Measurements from ENCODE around the gene SHH. TPM values are rescaled to one million over a fixed set of nuclear protein-coding genes. Genes with fewer than 3 reads are reported as not detected.

Gene SHH
- total RNA-seq, 1 experiment from 2014 or later: 22.9 TPM

DNA sequence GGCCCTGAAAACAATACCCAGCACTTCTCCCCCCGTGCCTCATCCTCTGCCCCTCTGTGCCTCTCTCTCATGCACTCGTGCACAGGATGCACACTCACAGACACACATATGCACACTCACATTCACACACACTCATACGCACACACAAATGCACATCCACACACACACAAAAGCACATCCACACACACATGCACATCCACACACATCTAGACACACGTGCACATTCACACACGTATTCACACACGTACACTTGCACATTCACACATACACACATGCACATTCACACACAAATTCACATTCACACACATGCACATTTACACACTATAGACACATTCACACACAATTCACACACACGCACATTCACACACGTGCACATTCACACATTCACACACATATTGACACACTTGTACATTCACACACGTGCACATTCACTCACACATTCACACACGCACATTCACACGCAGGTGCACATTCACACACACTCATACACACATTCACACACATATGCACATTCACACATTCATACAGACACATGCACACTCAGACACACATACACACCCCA lies 19.2 kb downstream of the SHH start:
- intact Hi-C loops (cut with micrococcal nuclease; ENCODE audit: unreplicated experiment) (no loop called here), in situ Hi-C loops (cut with HindIII; ENCODE audit: low pct_unique_long_range_greater_than_20kb, low sequenced_read_pairs) (no loop called here)
- no peaks in the 10 kb centered on the region; the same call in 1 of the 2 replicates for H3K4me1 ChIP-seq (ENCODE audit: control insufficient read depth, insufficient read depth, low read length)
- CTCF ChIA-PET: no interaction called here
- no peaks in the 10 kb centered on the region for H3K9me3 ChIP-seq (ENCODE audit: control insufficient read depth, insufficient read depth, low read depth, low read length)
- no TSS peak for BruUV-seq (replicated peaks)
- no peaks in the 10 kb centered on the region for H3K36me3 ChIP-seq (ENCODE audit: control insufficient read depth, insufficient read depth, low read length)
- ATAC-seq (no peak), DNase-seq (ENCODE audit: low read depth, low spot score) (no peak)
- TF ChIP-seq, protein P1, sequence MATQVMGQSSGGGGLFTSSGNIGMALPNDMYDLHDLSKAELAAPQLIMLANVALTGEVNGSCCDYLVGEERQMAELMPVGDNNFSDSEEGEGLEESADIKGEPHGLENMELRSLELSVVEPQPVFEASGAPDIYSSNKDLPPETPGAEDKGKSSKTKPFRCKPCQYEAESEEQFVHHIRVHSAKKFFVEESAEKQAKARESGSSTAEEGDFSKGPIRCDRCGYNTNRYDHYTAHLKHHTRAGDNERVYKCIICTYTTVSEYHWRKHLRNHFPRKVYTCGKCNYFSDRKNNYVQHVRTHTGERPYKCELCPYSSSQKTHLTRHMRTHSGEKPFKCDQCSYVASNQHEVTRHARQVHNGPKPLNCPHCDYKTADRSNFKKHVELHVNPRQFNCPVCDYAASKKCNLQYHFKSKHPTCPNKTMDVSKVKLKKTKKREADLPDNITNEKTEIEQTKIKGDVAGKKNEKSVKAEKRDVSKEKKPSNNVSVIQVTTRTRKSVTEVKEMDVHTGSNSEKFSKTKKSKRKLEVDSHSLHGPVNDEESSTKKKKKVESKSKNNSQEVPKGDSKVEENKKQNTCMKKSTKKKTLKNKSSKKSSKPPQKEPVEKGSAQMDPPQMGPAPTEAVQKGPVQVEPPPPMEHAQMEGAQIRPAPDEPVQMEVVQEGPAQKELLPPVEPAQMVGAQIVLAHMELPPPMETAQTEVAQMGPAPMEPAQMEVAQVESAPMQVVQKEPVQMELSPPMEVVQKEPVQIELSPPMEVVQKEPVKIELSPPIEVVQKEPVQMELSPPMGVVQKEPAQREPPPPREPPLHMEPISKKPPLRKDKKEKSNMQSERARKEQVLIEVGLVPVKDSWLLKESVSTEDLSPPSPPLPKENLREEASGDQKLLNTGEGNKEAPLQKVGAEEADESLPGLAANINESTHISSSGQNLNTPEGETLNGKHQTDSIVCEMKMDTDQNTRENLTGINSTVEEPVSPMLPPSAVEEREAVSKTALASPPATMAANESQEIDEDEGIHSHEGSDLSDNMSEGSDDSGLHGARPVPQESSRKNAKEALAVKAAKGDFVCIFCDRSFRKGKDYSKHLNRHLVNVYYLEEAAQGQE (IDR thresholded peaks at IDR 0.05; ENCODE audit: insufficient read depth in 1 of 2, low read depth in 2 of 2, low read length in 1 of 2): no peak
- TF ChIP-seq, protein P2, sequence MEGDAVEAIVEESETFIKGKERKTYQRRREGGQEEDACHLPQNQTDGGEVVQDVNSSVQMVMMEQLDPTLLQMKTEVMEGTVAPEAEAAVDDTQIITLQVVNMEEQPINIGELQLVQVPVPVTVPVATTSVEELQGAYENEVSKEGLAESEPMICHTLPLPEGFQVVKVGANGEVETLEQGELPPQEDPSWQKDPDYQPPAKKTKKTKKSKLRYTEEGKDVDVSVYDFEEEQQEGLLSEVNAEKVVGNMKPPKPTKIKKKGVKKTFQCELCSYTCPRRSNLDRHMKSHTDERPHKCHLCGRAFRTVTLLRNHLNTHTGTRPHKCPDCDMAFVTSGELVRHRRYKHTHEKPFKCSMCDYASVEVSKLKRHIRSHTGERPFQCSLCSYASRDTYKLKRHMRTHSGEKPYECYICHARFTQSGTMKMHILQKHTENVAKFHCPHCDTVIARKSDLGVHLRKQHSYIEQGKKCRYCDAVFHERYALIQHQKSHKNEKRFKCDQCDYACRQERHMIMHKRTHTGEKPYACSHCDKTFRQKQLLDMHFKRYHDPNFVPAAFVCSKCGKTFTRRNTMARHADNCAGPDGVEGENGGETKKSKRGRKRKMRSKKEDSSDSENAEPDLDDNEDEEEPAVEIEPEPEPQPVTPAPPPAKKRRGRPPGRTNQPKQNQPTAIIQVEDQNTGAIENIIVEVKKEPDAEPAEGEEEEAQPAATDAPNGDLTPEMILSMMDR (IDR thresholded peaks at IDR 0.05): no peak
- TF ChIP-seq POLR2AphosphoS5 (IDR thresholded peaks at IDR 0.05; ENCODE audit: low read depth, low read length) (no peak), TCF7L2 (IDR thresholded peaks at IDR 0.05; ENCODE audit: low read depth, low read length) (no peak), SIN3A (IDR thresholded peaks at IDR 0.05; ENCODE audit: borderline replicate concordance, insufficient read depth, low read depth, low read length) (no peak)
- H3K27ac ChIP-seq (ENCODE audit: low read length): no peak overlapping the region
- no peak overlapping the region for H3K4me3 ChIP-seq (ENCODE audit: low read depth in 2 of 2, low read length in 2 of 2)
- H3K27me3 ChIP-seq (ENCODE audit: control insufficient read depth, insufficient read depth, low read length): no peaks in the 10 kb centered on the region
- POLR2A ChIA-PET: no interaction called here

DNA sequence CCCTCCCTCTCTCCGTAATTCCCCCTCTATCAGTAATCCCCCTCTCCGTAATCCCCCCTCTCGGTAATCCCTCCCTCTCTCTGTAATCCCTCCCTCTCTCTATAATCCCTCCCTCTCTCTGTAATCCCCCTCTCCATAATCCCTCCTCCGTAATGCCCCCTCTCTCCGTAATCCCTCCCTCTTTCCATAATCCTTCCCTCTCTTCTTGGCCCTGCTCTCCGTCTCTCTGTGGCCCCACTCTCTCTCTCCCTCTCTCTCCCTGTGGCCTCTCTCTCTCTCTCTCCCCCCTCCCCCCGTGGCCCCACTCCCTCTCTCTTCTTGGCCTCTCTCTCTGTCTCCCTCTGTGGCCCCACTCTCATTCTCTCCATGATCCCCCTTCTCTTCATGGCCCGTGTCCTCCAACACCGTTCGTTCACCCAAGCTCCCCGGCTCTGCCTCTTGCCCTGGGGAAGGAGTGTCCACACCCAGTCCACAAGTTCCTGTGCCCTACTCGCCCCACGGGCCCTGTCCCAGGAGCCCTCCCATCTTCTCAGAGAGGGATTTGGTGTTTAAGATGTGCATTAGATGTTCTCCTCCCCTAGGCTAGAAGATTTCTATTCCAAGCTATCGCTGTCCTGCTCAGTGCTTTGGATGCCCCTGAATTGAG lies 19.8 kb downstream of the SHH start:
- Histone ChIP-seq H3K9me3 (ENCODE audit: control insufficient read depth, insufficient read depth, low read depth, low read length) (no peaks in the 10 kb centered on the region), H3K4me3 (ENCODE audit: low read depth in 2 of 2, low read length in 2 of 2) (no peak overlapping the region), H3K27ac (ENCODE audit: low read length) (no peak overlapping the region), H3K27me3 (ENCODE audit: control insufficient read depth, insufficient read depth, low read length) (no peaks in the 10 kb centered on the region), H3K36me3 (ENCODE audit: control insufficient read depth, insufficient read depth, low read length) (no peaks in the 10 kb centered on the region), H3K4me1 (ENCODE audit: control insufficient read depth, insufficient read depth, low read length) (no peaks in the 10 kb centered on the region; the same call in 1 of the 2 replicates)
- ChIA-PET POLR2A (no interaction called here), CTCF (no interaction called here)
- no TSS peak for BruUV-seq (replicated peaks)
- ATAC-seq (no peak), DNase-seq (ENCODE audit: low read depth, low spot score) (no peak)
- intact Hi-C loops (cut with micrococcal nuclease; ENCODE audit: unreplicated experiment): no loop called here
- TF ChIP-seq TCF7L2 (IDR thresholded peaks at IDR 0.05; ENCODE audit: low read depth, low read length) (no peak), POLR2AphosphoS5 (IDR thresholded peaks at IDR 0.05; ENCODE audit: low read depth, low read length) (no peak), SIN3A (IDR thresholded peaks at IDR 0.05; ENCODE audit: borderline replicate concordance, insufficient read depth, low read depth, low read length) (no peak)
- TF ChIP-seq, protein P1 (IDR thresholded peaks at IDR 0.05; ENCODE audit: insufficient read depth in 1 of 2, low read depth in 2 of 2, low read length in 1 of 2): no peak
- TF ChIP-seq, protein P2 (IDR thresholded peaks at IDR 0.05): no peak
- in situ Hi-C loops (cut with HindIII; ENCODE audit: low pct_unique_long_range_greater_than_20kb, low sequenced_read_pairs): no loop called here

Measured in Panc1 (cell line).